Upper lobe of left lung (tissue), 4 donors: ENCODE results near the gene CABYR.

Experiments used
- POLR2A ChIP-seq, 4 donors: fragments of 450-650 bp; IDR thresholded peaks; one replicate each; pipeline ENCODE4 v1.5.1; 2016 to 2017; ENCODE audit warnings: antibody characterized with exemption in 4 of 4, mild to moderate bottlenecking in 2 of 4
- TF ChIP-seq, protein P1 (sequence below), 6 experiments: fragments of 450-650 bp in 4 of 6; fragments of 200-600 bp in 2 of 6; sonication (generic) in 2 of 6; IDR thresholded peaks; one replicate each; pipeline ENCODE4 v1.5.1; 2016 to 2019; ENCODE audit warnings: antibody characterized with exemption in 6 of 6

DNA sequence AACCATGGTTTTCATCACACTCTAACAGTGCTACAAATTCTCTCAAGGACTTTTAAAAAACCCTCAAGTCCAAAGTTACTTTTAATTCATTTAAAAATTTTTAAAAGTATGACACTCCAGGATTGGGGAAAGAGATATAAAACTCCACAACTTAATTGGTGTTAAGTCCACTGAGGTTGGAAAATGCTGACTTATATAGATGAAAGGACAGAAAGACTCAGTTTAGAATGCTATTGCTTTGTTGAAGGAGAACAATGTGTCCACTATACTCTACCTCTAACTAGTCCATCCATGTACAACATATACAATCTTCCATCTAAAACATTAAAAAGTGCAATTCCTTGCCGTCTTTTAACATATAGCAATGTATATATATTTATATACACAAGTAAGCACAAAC, 41.2 kb downstream of the CABYR start:
- TF ChIP-seq, protein P1, sequence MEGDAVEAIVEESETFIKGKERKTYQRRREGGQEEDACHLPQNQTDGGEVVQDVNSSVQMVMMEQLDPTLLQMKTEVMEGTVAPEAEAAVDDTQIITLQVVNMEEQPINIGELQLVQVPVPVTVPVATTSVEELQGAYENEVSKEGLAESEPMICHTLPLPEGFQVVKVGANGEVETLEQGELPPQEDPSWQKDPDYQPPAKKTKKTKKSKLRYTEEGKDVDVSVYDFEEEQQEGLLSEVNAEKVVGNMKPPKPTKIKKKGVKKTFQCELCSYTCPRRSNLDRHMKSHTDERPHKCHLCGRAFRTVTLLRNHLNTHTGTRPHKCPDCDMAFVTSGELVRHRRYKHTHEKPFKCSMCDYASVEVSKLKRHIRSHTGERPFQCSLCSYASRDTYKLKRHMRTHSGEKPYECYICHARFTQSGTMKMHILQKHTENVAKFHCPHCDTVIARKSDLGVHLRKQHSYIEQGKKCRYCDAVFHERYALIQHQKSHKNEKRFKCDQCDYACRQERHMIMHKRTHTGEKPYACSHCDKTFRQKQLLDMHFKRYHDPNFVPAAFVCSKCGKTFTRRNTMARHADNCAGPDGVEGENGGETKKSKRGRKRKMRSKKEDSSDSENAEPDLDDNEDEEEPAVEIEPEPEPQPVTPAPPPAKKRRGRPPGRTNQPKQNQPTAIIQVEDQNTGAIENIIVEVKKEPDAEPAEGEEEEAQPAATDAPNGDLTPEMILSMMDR (IDR thresholded peaks at IDR 0.05) = no peak
- no peak for TF ChIP-seq POLR2A (IDR thresholded peaks at IDR 0.05)
